ENCODE results near the gene DCAF16. TPM values are rescaled to one million over a fixed set of nuclear protein-coding genes. Genes with fewer than 3 reads are reported as not detected.

DCAF16 gene
- total RNA-seq, 1 donor from 2014 or later, result 26.5 TPM

DNA sequence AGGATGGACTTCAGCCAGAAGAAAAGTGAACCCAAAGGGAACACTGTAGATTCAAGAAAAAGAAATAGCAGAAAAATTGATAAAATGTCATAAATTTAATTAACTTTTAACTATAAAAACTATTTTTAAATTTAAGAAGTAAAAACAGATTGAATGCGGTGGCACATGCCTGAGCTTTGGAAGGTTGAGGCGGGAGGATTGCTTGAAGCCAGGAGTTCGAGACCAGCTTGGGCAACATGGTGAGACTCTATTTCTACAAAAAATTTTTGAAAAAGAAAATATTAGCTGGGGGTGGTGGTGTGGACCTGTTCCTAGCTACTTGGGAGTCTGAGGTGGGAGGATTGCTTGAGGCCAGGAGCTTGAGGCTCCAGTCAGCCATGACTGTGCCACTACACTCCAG, 32.1 kb downstream of the DCAF16 start:
- no peak overlapping the region for H3K27ac ChIP-seq
- TF ChIP-seq POLR2A (IDR thresholded peaks at IDR 0.05), result no peak
- no peak for TF ChIP-seq POLR2AphosphoS5 (IDR thresholded peaks at IDR 0.05; ENCODE audit: insufficient read depth in 1 of 2, low read depth in 1 of 2)
- TF ChIP-seq, protein P1, sequence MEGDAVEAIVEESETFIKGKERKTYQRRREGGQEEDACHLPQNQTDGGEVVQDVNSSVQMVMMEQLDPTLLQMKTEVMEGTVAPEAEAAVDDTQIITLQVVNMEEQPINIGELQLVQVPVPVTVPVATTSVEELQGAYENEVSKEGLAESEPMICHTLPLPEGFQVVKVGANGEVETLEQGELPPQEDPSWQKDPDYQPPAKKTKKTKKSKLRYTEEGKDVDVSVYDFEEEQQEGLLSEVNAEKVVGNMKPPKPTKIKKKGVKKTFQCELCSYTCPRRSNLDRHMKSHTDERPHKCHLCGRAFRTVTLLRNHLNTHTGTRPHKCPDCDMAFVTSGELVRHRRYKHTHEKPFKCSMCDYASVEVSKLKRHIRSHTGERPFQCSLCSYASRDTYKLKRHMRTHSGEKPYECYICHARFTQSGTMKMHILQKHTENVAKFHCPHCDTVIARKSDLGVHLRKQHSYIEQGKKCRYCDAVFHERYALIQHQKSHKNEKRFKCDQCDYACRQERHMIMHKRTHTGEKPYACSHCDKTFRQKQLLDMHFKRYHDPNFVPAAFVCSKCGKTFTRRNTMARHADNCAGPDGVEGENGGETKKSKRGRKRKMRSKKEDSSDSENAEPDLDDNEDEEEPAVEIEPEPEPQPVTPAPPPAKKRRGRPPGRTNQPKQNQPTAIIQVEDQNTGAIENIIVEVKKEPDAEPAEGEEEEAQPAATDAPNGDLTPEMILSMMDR (IDR thresholded peaks at IDR 0.05), result no peak
- peaks cover 19% of the 10 kb centered on the region for H3K4me1 ChIP-seq
- H3K4me3 ChIP-seq, result no peak overlapping the region
- H3K9me3 ChIP-seq, result no peaks in the 10 kb centered on the region
- H3K27me3 ChIP-seq, result no peaks in the 10 kb centered on the region
- H3K36me3 ChIP-seq, result no peaks in the 10 kb centered on the region
- intact Hi-C loops (cut with DNase I), result no loop called here
- no peak for DNase-seq (ENCODE audit: extremely low spot score in 2 of 2)

GRCh38 chr4:17773135-17773698, 37.3 kb downstream of the DCAF16 start:
- Histone ChIP-seq H3K36me3 (no peaks in the 10 kb centered on the region), H3K27ac (no peak overlapping the region), H3K4me1 (no peaks in the 10 kb centered on the region), H3K9me3 (no peaks in the 10 kb centered on the region), H3K4me3 (no peak overlapping the region), H3K27me3 (no peaks in the 10 kb centered on the region)
- no peak for DNase-seq (ENCODE audit: extremely low spot score in 2 of 2)
- intact Hi-C loops (cut with DNase I), result no loop called here
- TF ChIP-seq, protein P1 (IDR thresholded peaks at IDR 0.05), result no peak
- no peak for TF ChIP-seq POLR2A (IDR thresholded peaks at IDR 0.05)
- no peak for TF ChIP-seq POLR2AphosphoS5 (IDR thresholded peaks at IDR 0.05; ENCODE audit: insufficient read depth in 1 of 2, low read depth in 1 of 2)

- no peaks in the 10 kb centered on the region for H3K4me1 ChIP-seq
- no peaks in the 10 kb centered on the region for H3K27me3 ChIP-seq
- DNase-seq (ENCODE audit: extremely low spot score in 2 of 2), result no peak
- H3K27ac ChIP-seq, result no peak overlapping the region
- H3K4me3 ChIP-seq, result no peak overlapping the region
- intact Hi-C loops (cut with DNase I), result no loop called here
- TF ChIP-seq, protein P1 (IDR thresholded peaks at IDR 0.05), result no peak
- TF ChIP-seq POLR2AphosphoS5 (IDR thresholded peaks at IDR 0.05; ENCODE audit: insufficient read depth in 1 of 2, low read depth in 1 of 2) (no peak), POLR2A (IDR thresholded peaks at IDR 0.05) (no peak)
- no peaks in the 10 kb centered on the region for H3K36me3 ChIP-seq
- no peaks in the 10 kb centered on the region for H3K9me3 ChIP-seq
These were observed 39.2 kb downstream of the DCAF16 start for GRCh38 chr4:17771284-17771908.

- Histone ChIP-seq H3K4me3 (no peak overlapping the region), H3K27ac (no peak overlapping the region), H3K9me3 (no peaks in the 10 kb centered on the region), H3K36me3 (no peaks in the 10 kb centered on the region), H3K4me1 (no peaks in the 10 kb centered on the region), H3K27me3 (no peaks in the 10 kb centered on the region)
- DNase-seq (ENCODE audit: extremely low spot score in 2 of 2), result no peak
- TF ChIP-seq POLR2A (IDR thresholded peaks at IDR 0.05) (no peak), POLR2AphosphoS5 (IDR thresholded peaks at IDR 0.05; ENCODE audit: insufficient read depth in 1 of 2, low read depth in 1 of 2) (no peak)
- TF ChIP-seq, protein P1 (IDR thresholded peaks at IDR 0.05), result no peak
- intact Hi-C loops (cut with DNase I), result no loop called here
These were observed 39.7 kb downstream of the DCAF16 start for GRCh38 chr4:17770845-17771244.

Data from vagina (tissue), 2 donors.